Calu3 (cell line): ENCODE measurements around the gene SFSWAP. TPM values are rescaled to one million over a fixed set of nuclear protein-coding genes. Genes with fewer than 3 reads are reported as not detected.

Source experiments
- BruUV-seq: library from RNA; stranded (reverse); fragments of 400-500 nt; replicated peaks from 2 replicates; lab custom pipeline; 2021; lab: Mats Ljungman, UMichigan
- CTCF ChIA-PET: fragments of 300-600 bp; sonication (Branson Sonifier 250); formaldehyde crosslinking; loops from one replicate; lab custom pipeline; 2022; ENCODE audit warnings: antibody characterized with exemption; lab: Charles Lee
- DNase-seq: peaks from one replicate; pipeline ENCODE4 v3.0.0; 2022
- H3K27ac Mint-ChIP-seq: one replicate; pipeline ENCODE4 v1.8.0; 2022; ENCODE audit warnings: mixed read lengths; ENCODE audit not compliant: unreplicated experiment
- H3K27me3 Mint-ChIP-seq: one replicate; pipeline ENCODE4 v1.8.0; 2022; ENCODE audit warnings: mixed read lengths; ENCODE audit not compliant: unreplicated experiment
- H3K36me3 Mint-ChIP-seq: one replicate; pipeline ENCODE4 v1.8.0; 2022; ENCODE audit warnings: mild to moderate bottlenecking, moderate library complexity, mixed read lengths; ENCODE audit not compliant: insufficient read depth, unreplicated experiment
- H3K4me1 Mint-ChIP-seq: one replicate; pipeline ENCODE4 v1.8.0; 2022; ENCODE audit warnings: mild to moderate bottlenecking, low read depth, mixed read lengths; ENCODE audit not compliant: unreplicated experiment
- H3K4me3 Mint-ChIP-seq: one replicate; pipeline ENCODE4 v1.8.0; 2022; ENCODE audit warnings: mild to moderate bottlenecking, low read depth, moderate library complexity, mixed read lengths; ENCODE audit not compliant: unreplicated experiment
- H3K9me3 Mint-ChIP-seq: one replicate; pipeline ENCODE4 v1.8.0; 2022; ENCODE audit warnings: low read depth, mixed read lengths; ENCODE audit not compliant: unreplicated experiment
- intact Hi-C: fragments of 100-400 bp; cut with micrococcal nuclease; formaldehyde crosslinking; loops from one replicate; pipeline ENCODE4 v1.10.0; 2022; ENCODE audit not compliant: unreplicated experiment
- total RNA-seq: library from RNA; stranded (reverse); gene quantifications from 2 replicates; pipeline ENCODE4 v1.2.3, GENCODE V29; 2022
- TF ChIP-seq, protein P1 (sequence below): fragments of 200-600 bp; IDR thresholded peaks from one replicate; pipeline ENCODE4 v1.8.0; 2022; ENCODE audit warnings: antibody characterized with exemption; ENCODE audit not compliant: unreplicated experiment

Gene SFSWAP
- total RNA-seq, 1 experiment from 2014 or later, result 68.4 TPM

DNA sequence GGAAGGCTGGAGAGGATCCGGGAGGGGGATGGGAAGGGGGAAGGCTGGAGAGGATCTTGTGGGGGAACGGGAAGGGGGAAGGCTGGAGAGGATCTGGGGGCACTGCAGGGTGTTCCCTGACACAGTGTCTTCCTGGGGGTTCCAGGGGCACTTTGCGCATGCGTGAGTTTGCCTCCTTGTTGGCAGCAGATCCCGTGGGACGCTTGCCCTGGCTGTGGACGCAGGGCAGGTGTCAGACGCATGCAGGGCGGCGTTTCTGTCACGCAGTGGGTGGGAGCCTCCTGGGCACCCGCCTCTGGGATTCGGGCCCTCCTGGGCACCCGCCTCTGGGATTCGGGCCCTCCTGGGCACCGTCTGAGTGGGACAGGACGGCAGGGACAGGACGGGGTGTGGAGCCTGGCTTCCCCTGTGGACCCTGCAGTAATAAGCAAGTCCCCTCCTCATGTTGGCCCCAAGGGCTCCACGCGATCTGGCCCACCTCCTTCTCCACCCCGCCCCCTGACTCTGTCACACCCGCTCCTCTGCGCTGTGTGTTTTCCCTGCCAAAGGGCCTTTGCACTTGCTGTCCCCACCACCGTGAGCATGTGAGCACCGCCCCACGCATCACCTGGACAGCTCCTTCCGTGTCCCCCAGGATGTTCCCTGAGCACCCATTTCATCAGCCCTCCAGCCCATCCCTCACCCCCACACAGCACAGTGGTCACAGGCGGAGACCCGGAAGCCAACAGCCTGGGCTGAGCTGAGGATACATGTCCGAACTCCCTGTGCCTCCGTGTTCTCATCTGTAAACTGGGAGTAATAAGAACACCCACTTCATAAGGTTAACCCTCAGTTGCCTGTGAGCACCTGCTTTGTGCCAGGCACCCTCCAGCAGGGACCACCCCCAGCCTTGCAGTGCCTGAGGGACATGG is 121.7 kb downstream of the SFSWAP start:
- Mint-ChIP-seq H3K4me1 (peaks cover 29% of the 10 kb centered on the region), H3K9me3 (no peaks in the 10 kb centered on the region), H3K27ac (peak overlapping the region; percentile 34), H3K27me3 (peaks cover 70% of the 10 kb centered on the region), H3K36me3 (peaks cover 27% of the 10 kb centered on the region), H3K4me3 (peak overlapping the region; percentile 49)
- CTCF ChIA-PET, result no interaction called here
- TF ChIP-seq, protein P1, sequence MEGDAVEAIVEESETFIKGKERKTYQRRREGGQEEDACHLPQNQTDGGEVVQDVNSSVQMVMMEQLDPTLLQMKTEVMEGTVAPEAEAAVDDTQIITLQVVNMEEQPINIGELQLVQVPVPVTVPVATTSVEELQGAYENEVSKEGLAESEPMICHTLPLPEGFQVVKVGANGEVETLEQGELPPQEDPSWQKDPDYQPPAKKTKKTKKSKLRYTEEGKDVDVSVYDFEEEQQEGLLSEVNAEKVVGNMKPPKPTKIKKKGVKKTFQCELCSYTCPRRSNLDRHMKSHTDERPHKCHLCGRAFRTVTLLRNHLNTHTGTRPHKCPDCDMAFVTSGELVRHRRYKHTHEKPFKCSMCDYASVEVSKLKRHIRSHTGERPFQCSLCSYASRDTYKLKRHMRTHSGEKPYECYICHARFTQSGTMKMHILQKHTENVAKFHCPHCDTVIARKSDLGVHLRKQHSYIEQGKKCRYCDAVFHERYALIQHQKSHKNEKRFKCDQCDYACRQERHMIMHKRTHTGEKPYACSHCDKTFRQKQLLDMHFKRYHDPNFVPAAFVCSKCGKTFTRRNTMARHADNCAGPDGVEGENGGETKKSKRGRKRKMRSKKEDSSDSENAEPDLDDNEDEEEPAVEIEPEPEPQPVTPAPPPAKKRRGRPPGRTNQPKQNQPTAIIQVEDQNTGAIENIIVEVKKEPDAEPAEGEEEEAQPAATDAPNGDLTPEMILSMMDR, result no peak
- BruUV-seq, result no TSS peak
- intact Hi-C loops, result loop anchor here (10.0 kb wide), 1 partner anchor 728 kb away; no protein-coding TSS in a partner anchor
- DNase-seq, result peak; percentile 56

DNA sequence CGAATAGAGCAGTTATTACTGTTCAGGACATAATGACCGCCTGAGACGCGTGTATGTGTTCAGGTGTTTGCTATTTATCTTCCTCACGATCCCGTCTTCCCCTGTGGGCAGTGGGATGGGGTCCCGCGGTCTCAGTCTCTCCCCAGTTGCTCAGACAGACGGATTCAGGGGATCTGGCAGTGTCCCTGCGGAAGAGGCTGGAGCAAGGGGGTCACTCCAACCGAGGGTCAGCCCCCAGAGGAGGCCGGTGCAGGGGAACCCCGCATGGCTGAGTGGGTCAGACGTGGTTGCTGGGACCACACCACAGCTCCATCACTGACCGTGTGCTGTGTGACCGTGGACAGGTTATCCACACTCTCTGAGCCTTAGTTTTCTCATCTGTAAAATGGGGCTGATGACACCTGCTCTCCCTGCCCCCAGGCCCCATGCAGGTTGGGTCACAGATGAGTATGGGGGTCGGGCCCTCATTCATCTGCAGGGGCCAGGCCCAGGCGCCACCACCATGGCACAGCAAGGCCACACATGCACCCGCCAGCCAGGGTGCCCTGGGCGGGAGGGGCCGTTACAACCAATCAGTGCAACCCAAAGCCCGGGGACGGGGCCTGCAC is 122.5 kb downstream of the SFSWAP start:
- no peaks in the 10 kb centered on the region for H3K9me3 Mint-ChIP-seq
- H3K27ac Mint-ChIP-seq, result no peak overlapping the region
- H3K36me3 Mint-ChIP-seq, result peaks cover 27% of the 10 kb centered on the region
- no peak overlapping the region for H3K4me3 Mint-ChIP-seq
- H3K4me1 Mint-ChIP-seq, result peaks cover 29% of the 10 kb centered on the region
- intact Hi-C loops, result loop anchor here (10.0 kb wide), 1 partner anchor 729 kb away; no protein-coding TSS in a partner anchor
- DNase-seq, result no peak
- H3K27me3 Mint-ChIP-seq, result peaks cover 69% of the 10 kb centered on the region
- no TSS peak for BruUV-seq
- TF ChIP-seq, protein P1, result no peak
- CTCF ChIA-PET, result no interaction called here

DNA sequence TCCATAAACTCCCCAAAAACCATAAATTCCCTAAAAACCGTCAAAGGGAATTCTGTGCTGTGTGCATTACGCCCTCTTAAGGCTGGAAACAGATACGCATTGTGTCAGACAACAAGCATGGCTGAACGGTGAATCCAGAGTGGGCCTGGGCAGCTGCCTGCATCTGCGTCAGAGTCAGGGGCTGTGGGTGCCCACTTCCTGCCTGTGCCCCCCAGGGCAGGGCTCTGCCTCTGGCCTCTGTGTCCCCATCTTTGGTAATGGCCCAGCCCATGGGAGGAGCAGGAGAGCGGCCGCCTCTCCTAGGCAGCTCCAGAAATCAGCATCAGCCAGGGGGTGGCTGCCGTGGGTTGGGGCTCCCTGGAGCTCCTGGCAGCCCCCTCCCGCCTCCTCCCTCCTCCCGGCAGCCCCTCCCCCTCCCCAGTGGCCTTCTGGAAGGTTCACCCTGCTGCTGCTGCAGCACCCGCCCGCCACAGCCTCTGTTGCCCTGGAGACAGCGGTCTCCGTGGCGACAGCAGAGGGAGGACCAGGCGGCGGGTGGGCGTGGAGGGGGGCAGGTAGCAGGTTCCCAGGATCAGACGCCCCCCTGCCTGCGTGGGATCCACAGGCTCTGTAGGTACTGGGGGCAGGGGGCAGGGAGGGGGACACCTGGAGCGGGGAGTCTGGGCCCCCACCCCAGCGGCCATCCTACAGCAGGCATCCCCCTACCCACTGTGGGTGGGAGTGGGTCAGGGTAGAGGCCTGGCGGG is 123.2 kb downstream of the SFSWAP start:
- Mint-ChIP-seq H3K4me1 (peaks cover 29% of the 10 kb centered on the region), H3K4me3 (no peak overlapping the region), H3K9me3 (no peaks in the 10 kb centered on the region), H3K27ac (no peak overlapping the region), H3K27me3 (peaks cover 65% of the 10 kb centered on the region), H3K36me3 (peaks cover 25% of the 10 kb centered on the region)
- CTCF ChIA-PET, result interaction anchor here (0.5 kb wide), 1 partner anchor 133 kb away, joined by 3 read pairs; no protein-coding TSS in a partner anchor
- intact Hi-C loops, result loop anchor here (10.0 kb wide), 1 partner anchor 729 kb away; no protein-coding TSS in a partner anchor
- TF ChIP-seq, protein P1, result peak; percentile 54
- BruUV-seq, result no TSS peak
- DNase-seq, result no peak
